Astrocyte (in vitro differentiated cells and primary cell): ENCODE results near the gene POLE. TPM values are rescaled to one million over a fixed set of nuclear protein-coding genes. Genes with fewer than 3 reads are reported as not detected.

Experiments
- DNase-seq: peaks from one replicate; pipeline ENCODE4 v3.0.0-alpha.2; 2010; ENCODE audit warnings: low read depth
- FAIRE-seq: peaks from 2 replicates; lab custom pipeline; 2011; peaks lifted over from hg19 to GRCh38; lab: Jason Lieb, UNC
- H2AFZ ChIP-seq: 2 replicates; pipeline ENCODE4 v1.6.0; 2012; ENCODE audit warnings: low read depth, low read length, inconsistent platforms
- H3K27ac ChIP-seq: 2 replicates; pipeline ENCODE4 v1.5.1; 2011; ENCODE audit warnings: low read depth, low read length, inconsistent platforms
- H3K27me3 ChIP-seq: 2 replicates; pipeline ENCODE4 v1.6.0; 2011; ENCODE audit warnings: low read length, inconsistent platforms; ENCODE audit not compliant: insufficient read depth
- H3K36me3 ChIP-seq: 2 replicates; pipeline ENCODE4 v1.5.1; 2011; ENCODE audit warnings: low read length, inconsistent platforms; ENCODE audit not compliant: insufficient read depth
- H3K4me1 ChIP-seq: 2 replicates; pipeline ENCODE4 v1.5.1; 2011; ENCODE audit warnings: low read length, inconsistent platforms; ENCODE audit not compliant: insufficient read depth
- H3K4me2 ChIP-seq: 2 replicates; pipeline ENCODE4 v1.6.0; 2012; ENCODE audit warnings: low read length, inconsistent platforms
- H3K4me3 ChIP-seq: 2 replicates; pipeline ENCODE4 v1.5.1; 2011; ENCODE audit warnings: low read depth, mild to moderate bottlenecking, low read length, inconsistent platforms; ENCODE audit not compliant: insufficient read depth
- H3K79me2 ChIP-seq: 2 replicates; pipeline ENCODE4 v1.6.0; 2012; ENCODE audit warnings: mild to moderate bottlenecking, low read length, inconsistent platforms; ENCODE audit not compliant: insufficient read depth
- H3K9ac ChIP-seq: 2 replicates; pipeline ENCODE4 v1.6.0; 2012; ENCODE audit warnings: mild to moderate bottlenecking, low read length, inconsistent platforms
- H3K9me3 ChIP-seq: 2 replicates; pipeline ENCODE4 v1.5.1; 2012; ENCODE audit warnings: low read depth, mild to moderate bottlenecking, low read length, inconsistent platforms; ENCODE audit not compliant: insufficient read depth
- H4K20me1 ChIP-seq: 2 replicates; pipeline ENCODE4 v1.6.0; 2012; ENCODE audit warnings: low read length, inconsistent platforms; ENCODE audit not compliant: insufficient read depth
- H3K27ac Mint-ChIP-seq: one replicate; pipeline ENCODE4 v1.8.0; 2021; ENCODE audit warnings: mild to moderate bottlenecking, mixed read lengths; ENCODE audit not compliant: unreplicated experiment
- H3K27me3 Mint-ChIP-seq: one replicate; pipeline ENCODE4 v1.8.0; 2021; ENCODE audit warnings: low read depth, mixed read lengths; ENCODE audit not compliant: unreplicated experiment
- H3K36me3 Mint-ChIP-seq: one replicate; pipeline ENCODE4 v1.8.0; 2021; ENCODE audit warnings: low read depth, mixed read lengths; ENCODE audit not compliant: unreplicated experiment
- H3K4me1 Mint-ChIP-seq: one replicate; pipeline ENCODE4 v1.8.0; 2021; ENCODE audit warnings: low read depth, mixed read lengths; ENCODE audit not compliant: unreplicated experiment
- H3K4me3 Mint-ChIP-seq: one replicate; pipeline ENCODE4 v1.8.0; 2021; ENCODE audit warnings: mild to moderate bottlenecking, moderate library complexity, mixed read lengths; ENCODE audit not compliant: unreplicated experiment
- H3K9me3 Mint-ChIP-seq: one replicate; pipeline ENCODE4 v1.8.0; 2021; ENCODE audit warnings: mild to moderate bottlenecking, mixed read lengths; ENCODE audit not compliant: unreplicated experiment
- EZH2 ChIP-seq: IDR thresholded peaks from 2 replicates; pipeline ENCODE4 v1.6.1; 2012; ENCODE audit warnings: mild to moderate bottlenecking, low read length, inconsistent platforms; ENCODE audit not compliant: insufficient read depth
- total RNA-seq: library from RNA; stranded (reverse); gene quantifications from 2 replicates; pipeline ENCODE4 v1.2.1, GENCODE V29; 2021
- TF ChIP-seq, protein P1 (sequence below): IDR thresholded peaks from 2 replicates; pipeline ENCODE4 v1.5.1; 2011; ENCODE audit warnings: low read depth, mild to moderate bottlenecking, inconsistent platforms, low read length, moderate library complexity; ENCODE audit not compliant: insufficient read depth

POLE gene
- total RNA-seq, 1 donor from 2014 or later: 15.4 TPM

GRCh38 chr12:132631666-132632065, 55.5 kb downstream of the POLE start:
- no peak overlapping the region for H3K9ac ChIP-seq
- no peak overlapping the region for H3K4me3 ChIP-seq
- no peak overlapping the region for H2AFZ ChIP-seq
- Mint-ChIP-seq H3K4me1 (no peaks in the 10 kb centered on the region), H3K4me3 (no peak overlapping the region), H3K9me3 (peaks cover 2% of the 10 kb centered on the region), H3K27me3 (peaks cover 24% of the 10 kb centered on the region), H3K27ac (no peak overlapping the region), H3K36me3 (peaks cover 21% of the 10 kb centered on the region)
- no peaks in the 10 kb centered on the region for H3K27me3 ChIP-seq
- H3K36me3 ChIP-seq: peaks cover 16% of the 10 kb centered on the region
- H3K4me1 ChIP-seq: no peaks in the 10 kb centered on the region
- TF ChIP-seq, protein P1, sequence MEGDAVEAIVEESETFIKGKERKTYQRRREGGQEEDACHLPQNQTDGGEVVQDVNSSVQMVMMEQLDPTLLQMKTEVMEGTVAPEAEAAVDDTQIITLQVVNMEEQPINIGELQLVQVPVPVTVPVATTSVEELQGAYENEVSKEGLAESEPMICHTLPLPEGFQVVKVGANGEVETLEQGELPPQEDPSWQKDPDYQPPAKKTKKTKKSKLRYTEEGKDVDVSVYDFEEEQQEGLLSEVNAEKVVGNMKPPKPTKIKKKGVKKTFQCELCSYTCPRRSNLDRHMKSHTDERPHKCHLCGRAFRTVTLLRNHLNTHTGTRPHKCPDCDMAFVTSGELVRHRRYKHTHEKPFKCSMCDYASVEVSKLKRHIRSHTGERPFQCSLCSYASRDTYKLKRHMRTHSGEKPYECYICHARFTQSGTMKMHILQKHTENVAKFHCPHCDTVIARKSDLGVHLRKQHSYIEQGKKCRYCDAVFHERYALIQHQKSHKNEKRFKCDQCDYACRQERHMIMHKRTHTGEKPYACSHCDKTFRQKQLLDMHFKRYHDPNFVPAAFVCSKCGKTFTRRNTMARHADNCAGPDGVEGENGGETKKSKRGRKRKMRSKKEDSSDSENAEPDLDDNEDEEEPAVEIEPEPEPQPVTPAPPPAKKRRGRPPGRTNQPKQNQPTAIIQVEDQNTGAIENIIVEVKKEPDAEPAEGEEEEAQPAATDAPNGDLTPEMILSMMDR: no peak
- TF ChIP-seq EZH2: no peak
- H3K27ac ChIP-seq: no peak overlapping the region
- H4K20me1 ChIP-seq: no peaks in the 10 kb centered on the region
- no peaks in the 10 kb centered on the region for H3K79me2 ChIP-seq
- no peak for DNase-seq
- FAIRE-seq: no peak
- H3K9me3 ChIP-seq: no peaks in the 10 kb centered on the region
- no peak overlapping the region for H3K4me2 ChIP-seq

DNA sequence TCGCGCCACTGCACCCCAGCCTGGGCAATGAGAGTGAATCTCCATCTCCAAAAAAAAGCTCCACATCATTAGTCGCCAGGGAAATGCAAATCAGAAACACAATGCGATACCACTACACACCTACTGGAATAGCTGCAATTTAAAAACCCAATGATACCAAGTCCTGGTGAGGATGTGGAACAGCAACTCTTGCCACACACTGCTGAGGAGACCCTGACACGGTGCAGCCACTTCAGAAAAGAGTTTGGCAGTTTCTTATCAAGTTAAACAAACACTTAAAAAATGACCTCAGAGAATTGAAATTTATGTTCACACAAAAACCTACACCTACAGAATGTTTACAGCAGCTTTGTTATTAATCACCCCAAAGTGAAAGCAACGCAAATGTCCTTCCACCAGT, 56.5 kb downstream of the POLE start:
- H3K4me1 Mint-ChIP-seq: no peaks in the 10 kb centered on the region
- no peak overlapping the region for H3K4me3 Mint-ChIP-seq
- H3K4me1 ChIP-seq: no peaks in the 10 kb centered on the region
- no peaks in the 10 kb centered on the region for H4K20me1 ChIP-seq
- H3K36me3 Mint-ChIP-seq: peaks cover 19% of the 10 kb centered on the region
- H3K4me3 ChIP-seq: no peak overlapping the region
- H3K36me3 ChIP-seq: peaks cover 16% of the 10 kb centered on the region
- no peaks in the 10 kb centered on the region for H3K79me2 ChIP-seq
- DNase-seq (no peak), FAIRE-seq (no peak)
- no peak overlapping the region for H3K4me2 ChIP-seq
- no peak overlapping the region for H2AFZ ChIP-seq
- TF ChIP-seq, protein P1: no peak
- no peak for TF ChIP-seq EZH2
- no peak overlapping the region for H3K27ac Mint-ChIP-seq
- H3K9me3 Mint-ChIP-seq: peaks cover 2% of the 10 kb centered on the region
- H3K9me3 ChIP-seq: no peaks in the 10 kb centered on the region
- no peak overlapping the region for H3K27ac ChIP-seq
- peaks cover 23% of the 10 kb centered on the region for H3K27me3 Mint-ChIP-seq
- H3K27me3 ChIP-seq: no peaks in the 10 kb centered on the region
- no peak overlapping the region for H3K9ac ChIP-seq

GRCh38 chr12:132629330-132629729, 57.8 kb downstream of the POLE start:
- FAIRE-seq (no peak), DNase-seq (no peak)
- Histone ChIP-seq H3K36me3 (peaks cover 16% of the 10 kb centered on the region), H3K4me1 (no peaks in the 10 kb centered on the region), H3K27me3 (no peaks in the 10 kb centered on the region), H3K9ac (no peak overlapping the region), H3K9me3 (no peaks in the 10 kb centered on the region), H3K79me2 (no peaks in the 10 kb centered on the region), H3K27ac (no peak overlapping the region), H2AFZ (no peak overlapping the region), H3K4me2 (no peak overlapping the region), H4K20me1 (no peaks in the 10 kb centered on the region), H3K4me3 (no peak overlapping the region)
- H3K4me1 Mint-ChIP-seq: no peaks in the 10 kb centered on the region
- peaks cover 11% of the 10 kb centered on the region for H3K27me3 Mint-ChIP-seq
- TF ChIP-seq EZH2: no peak
- TF ChIP-seq, protein P1: no peak
- peaks cover 13% of the 10 kb centered on the region for H3K36me3 Mint-ChIP-seq
- H3K4me3 Mint-ChIP-seq: no peak overlapping the region
- peaks cover 2% of the 10 kb centered on the region for H3K9me3 Mint-ChIP-seq
- H3K27ac Mint-ChIP-seq: no peak overlapping the region
